ENCODE data around the gene DBH.

Gene DBH

GRCh38 chr9:133635533-133636531 lies at the start of gene DBH:
TSS of gene DBH (plus strand) at chr9:133636363. CDS start at chr9:133636372, 9 bp downstream.
- no peak within 1 kb of the TSS for H3K27ac ChIP-seq (ENCODE audit: low read depth, low read length)
- H3K4me1 ChIP-seq (ENCODE audit: control insufficient read depth, insufficient read depth, low read length): peaks cover 24% of the 10 kb centered on the region
- H3K36me3 ChIP-seq (ENCODE audit: control insufficient read depth, insufficient read depth, low read length): no peaks in the 10 kb centered on the region
- no peaks in the 10 kb centered on the region for H3K27me3 ChIP-seq (ENCODE audit: control insufficient read depth, insufficient read depth, low read length)
- no peak within 1 kb of the TSS for H3K4me3 ChIP-seq (ENCODE audit: low read depth, low read length)
- no peaks in the 10 kb centered on the region for H3K9me3 ChIP-seq (ENCODE audit: control insufficient read depth, insufficient read depth, low read length)
- no peak within 1 kb of the TSS for H3K9ac ChIP-seq (ENCODE audit: low read depth, low read length)

- Histone ChIP-seq H3K27me3 (ENCODE audit: control insufficient read depth, insufficient read depth, low read length) (no peaks in the 10 kb centered on the region), H3K27ac (ENCODE audit: low read depth, low read length) (no peak overlapping the region), H3K36me3 (ENCODE audit: control insufficient read depth, insufficient read depth, low read length) (no peaks in the 10 kb centered on the region), H3K4me1 (ENCODE audit: control insufficient read depth, insufficient read depth, low read length) (peaks cover 17% of the 10 kb centered on the region), H3K9me3 (ENCODE audit: control insufficient read depth, insufficient read depth, low read length) (no peaks in the 10 kb centered on the region), H3K4me3 (ENCODE audit: low read depth, low read length) (no peak overlapping the region), H3K9ac (ENCODE audit: low read depth, low read length) (no peak overlapping the region)
These were observed 49.1 kb upstream of the DBH start for GRCh38 chr9:133587051-133587450.

- Histone ChIP-seq H3K27me3 (ENCODE audit: control insufficient read depth, insufficient read depth, low read length) (no peaks in the 10 kb centered on the region), H3K4me3 (ENCODE audit: low read depth, low read length) (no peak overlapping the region), H3K36me3 (ENCODE audit: control insufficient read depth, insufficient read depth, low read length) (no peaks in the 10 kb centered on the region), H3K9ac (ENCODE audit: low read depth, low read length) (no peak overlapping the region), H3K4me1 (ENCODE audit: control insufficient read depth, insufficient read depth, low read length) (peaks cover 15% of the 10 kb centered on the region), H3K9me3 (ENCODE audit: control insufficient read depth, insufficient read depth, low read length) (no peaks in the 10 kb centered on the region), H3K27ac (ENCODE audit: low read depth, low read length) (no peak overlapping the region)
These were observed 48.7 kb upstream of the DBH start for GRCh38 chr9:133587466-133587865.

GRCh38 chr9:133589454-133590227 lies 46.5 kb upstream of the DBH start:
- no peaks in the 10 kb centered on the region for H3K9me3 ChIP-seq (ENCODE audit: control insufficient read depth, insufficient read depth, low read length)
- peaks cover 10% of the 10 kb centered on the region for H3K4me1 ChIP-seq (ENCODE audit: control insufficient read depth, insufficient read depth, low read length)
- H3K27me3 ChIP-seq (ENCODE audit: control insufficient read depth, insufficient read depth, low read length): no peaks in the 10 kb centered on the region
- no peak overlapping the region for H3K27ac ChIP-seq (ENCODE audit: low read depth, low read length)
- H3K36me3 ChIP-seq (ENCODE audit: control insufficient read depth, insufficient read depth, low read length): no peaks in the 10 kb centered on the region
- no peak overlapping the region for H3K4me3 ChIP-seq (ENCODE audit: low read depth, low read length)
- no peak overlapping the region for H3K9ac ChIP-seq (ENCODE audit: low read depth, low read length)

- Histone ChIP-seq H3K27ac (ENCODE audit: low read depth, low read length) (no peak overlapping the region), H3K27me3 (ENCODE audit: control insufficient read depth, insufficient read depth, low read length) (no peaks in the 10 kb centered on the region), H3K4me3 (ENCODE audit: low read depth, low read length) (no peak overlapping the region), H3K9ac (ENCODE audit: low read depth, low read length) (no peak overlapping the region), H3K36me3 (ENCODE audit: control insufficient read depth, insufficient read depth, low read length) (no peaks in the 10 kb centered on the region), H3K9me3 (ENCODE audit: control insufficient read depth, insufficient read depth, low read length) (no peaks in the 10 kb centered on the region), H3K4me1 (ENCODE audit: control insufficient read depth, insufficient read depth, low read length) (peaks cover 6% of the 10 kb centered on the region; the same call in 1 of the 2 replicates)
These were observed 45.8 kb upstream of the DBH start for GRCh38 chr9:133590231-133590855.

- no peaks in the 10 kb centered on the region for H3K27me3 ChIP-seq (ENCODE audit: control insufficient read depth, insufficient read depth, low read length)
- H3K9ac ChIP-seq (ENCODE audit: low read depth, low read length): no peak overlapping the region
- H3K4me3 ChIP-seq (ENCODE audit: low read depth, low read length): no peak overlapping the region
- no peak overlapping the region for H3K27ac ChIP-seq (ENCODE audit: low read depth, low read length)
- no peaks in the 10 kb centered on the region for H3K4me1 ChIP-seq (ENCODE audit: control insufficient read depth, insufficient read depth, low read length)
- H3K9me3 ChIP-seq (ENCODE audit: control insufficient read depth, insufficient read depth, low read length): no peaks in the 10 kb centered on the region; the same call in 1 of the 2 replicates
- no peaks in the 10 kb centered on the region for H3K36me3 ChIP-seq (ENCODE audit: control insufficient read depth, insufficient read depth, low read length)
These were observed 44.9 kb upstream of the DBH start for GRCh38 chr9:133591116-133591910.

- no peak overlapping the region for H3K9ac ChIP-seq (ENCODE audit: low read depth, low read length)
- H3K36me3 ChIP-seq (ENCODE audit: control insufficient read depth, insufficient read depth, low read length): no peaks in the 10 kb centered on the region
- H3K9me3 ChIP-seq (ENCODE audit: control insufficient read depth, insufficient read depth, low read length): peaks cover 2% of the 10 kb centered on the region; the same call in 1 of the 2 replicates
- no peak overlapping the region for H3K27ac ChIP-seq (ENCODE audit: low read depth, low read length)
- H3K4me1 ChIP-seq (ENCODE audit: control insufficient read depth, insufficient read depth, low read length): no peaks in the 10 kb centered on the region
- H3K4me3 ChIP-seq (ENCODE audit: low read depth, low read length): no peak overlapping the region
- H3K27me3 ChIP-seq (ENCODE audit: control insufficient read depth, insufficient read depth, low read length): no peaks in the 10 kb centered on the region
These were observed 44.2 kb upstream of the DBH start for GRCh38 chr9:133591985-133592384.

- Histone ChIP-seq H3K27me3 (ENCODE audit: control insufficient read depth, insufficient read depth, low read length) (no peaks in the 10 kb centered on the region), H3K9ac (ENCODE audit: low read depth, low read length) (no peak overlapping the region), H3K9me3 (ENCODE audit: control insufficient read depth, insufficient read depth, low read length) (peaks cover 7% of the 10 kb centered on the region; the same call in 1 of the 2 replicates), H3K4me3 (ENCODE audit: low read depth, low read length) (no peak overlapping the region), H3K27ac (ENCODE audit: low read depth, low read length) (no peak overlapping the region), H3K4me1 (ENCODE audit: control insufficient read depth, insufficient read depth, low read length) (no peaks in the 10 kb centered on the region), H3K36me3 (ENCODE audit: control insufficient read depth, insufficient read depth, low read length) (no peaks in the 10 kb centered on the region)
These were observed 43.3 kb upstream of the DBH start for GRCh38 chr9:133592731-133593409.

GRCh38 chr9:133593587-133594253 lies 42.4 kb upstream of the DBH start:
- Histone ChIP-seq H3K4me1 (ENCODE audit: control insufficient read depth, insufficient read depth, low read length) (no peaks in the 10 kb centered on the region), H3K9ac (ENCODE audit: low read depth, low read length) (no peak overlapping the region), H3K36me3 (ENCODE audit: control insufficient read depth, insufficient read depth, low read length) (no peaks in the 10 kb centered on the region), H3K27me3 (ENCODE audit: control insufficient read depth, insufficient read depth, low read length) (no peaks in the 10 kb centered on the region), H3K4me3 (ENCODE audit: low read depth, low read length) (no peak overlapping the region), H3K27ac (ENCODE audit: low read depth, low read length) (no peak overlapping the region), H3K9me3 (ENCODE audit: control insufficient read depth, insufficient read depth, low read length) (peaks cover 7% of the 10 kb centered on the region; the same call in 1 of the 2 replicates)

Measured in HUES48 (cell line).